ENCODE data around the gene CPNE4. TPM values are rescaled to one million over a fixed set of nuclear protein-coding genes. Genes with fewer than 3 reads are reported as not detected.
A peak's percentile ranks its signal among the peaks of the same experiment; 100 is the strongest.

CPNE4 gene
- total RNA-seq, 1 donor from 2014 or later, result 34.5 TPM

GRCh38 chr3:131821191-131821762 lies 213.5 kb downstream of the CPNE4 start:
- no peak for DNase-seq

GRCh38 chr3:131819381-131820055 lies 215.3 kb downstream of the CPNE4 start:
- no peak for DNase-seq

More at GRCh38 chr3:131821191-131821762, 213.5 kb downstream of the CPNE4 start:
- intact Hi-C loops (cut with micrococcal nuclease), result no loop called here
- no peak for ATAC-seq

GRCh38 chr3:131812433-131812832 lies 222.4 kb downstream of the CPNE4 start:
- ATAC-seq (no peak), DNase-seq (no peak)
- intact Hi-C loops (cut with micrococcal nuclease), result no loop called here

More at GRCh38 chr3:131819381-131820055, 215.3 kb downstream of the CPNE4 start:
- intact Hi-C loops (cut with micrococcal nuclease), result no loop called here
- no peak for ATAC-seq

- intact Hi-C loops (cut with micrococcal nuclease), result no loop called here
- DNase-seq (no peak), ATAC-seq (no peak)
Observed at GRCh38 chr3:131811481-131811880, 223.3 kb downstream of the CPNE4 start.

GRCh38 chr3:131807822-131808221 lies 227.0 kb downstream of the CPNE4 start:
- DNase-seq (no peak), ATAC-seq (no peak)
- intact Hi-C loops (cut with micrococcal nuclease), result no loop called here

- no peak for DNase-seq
- intact Hi-C loops (cut with micrococcal nuclease), result no loop called here
- no peak for ATAC-seq
Observed at GRCh38 chr3:131806736-131807135, 228.1 kb downstream of the CPNE4 start.

- intact Hi-C loops (cut with micrococcal nuclease), result no loop called here
- ATAC-seq, result peak; percentile 99
- DNase-seq, result peak; percentile 70
Observed at GRCh38 chr3:131804565-131805133, 230.2 kb downstream of the CPNE4 start.

- intact Hi-C loops (cut with micrococcal nuclease), result no loop called here
- ATAC-seq, result no peak
- DNase-seq, result no peak
Observed at GRCh38 chr3:131803113-131803512, 231.7 kb downstream of the CPNE4 start.

- ATAC-seq, result no peak
- no peak for DNase-seq
- intact Hi-C loops (cut with micrococcal nuclease), result no loop called here
Observed at GRCh38 chr3:131802029-131802428, 232.8 kb downstream of the CPNE4 start.

GRCh38 chr3:131801566-131801965 lies 233.2 kb downstream of the CPNE4 start:
- ATAC-seq (no peak), DNase-seq (no peak)
- intact Hi-C loops (cut with micrococcal nuclease), result no loop called here

- no peak for ATAC-seq
- intact Hi-C loops (cut with micrococcal nuclease), result loop anchor here (5.0 kb wide), 1 partner anchor 230 kb away; no protein-coding TSS in a partner anchor
- no peak for DNase-seq
Observed at GRCh38 chr3:131797776-131798175, 237.0 kb downstream of the CPNE4 start.

GRCh38 chr3:131796558-131797198 lies 238.1 kb downstream of the CPNE4 start:
- DNase-seq (no peak), ATAC-seq (no peak)
- intact Hi-C loops (cut with micrococcal nuclease), result loop anchor here (5.0 kb wide), 1 partner anchor 231 kb away; no protein-coding TSS in a partner anchor

GRCh38 chr3:131796111-131796510 lies 238.7 kb downstream of the CPNE4 start:
- intact Hi-C loops (cut with micrococcal nuclease), result loop anchor here (5.0 kb wide), 1 partner anchor 231 kb away; no protein-coding TSS in a partner anchor
- ATAC-seq, result no peak
- no peak for DNase-seq

GRCh38 chr3:131795390-131796090 lies 239.3 kb downstream of the CPNE4 start:
- intact Hi-C loops (cut with micrococcal nuclease), result loop anchor here (5.0 kb wide), 1 partner anchor 232 kb away; no protein-coding TSS in a partner anchor
- no peak for DNase-seq
- ATAC-seq, result no peak

- DNase-seq, result no peak
- ATAC-seq, result peak; percentile 86
- intact Hi-C loops (cut with micrococcal nuclease), result loop anchor here (5.0 kb wide), 1 partner anchor 232 kb away; no protein-coding TSS in a partner anchor
Observed at GRCh38 chr3:131794766-131795388, 239.9 kb downstream of the CPNE4 start.

GRCh38 chr3:131793870-131794269 lies 240.9 kb downstream of the CPNE4 start:
- DNase-seq (no peak), ATAC-seq (no peak)
- intact Hi-C loops (cut with micrococcal nuclease), result no loop called here

- no peak for DNase-seq
- ATAC-seq, result peak; percentile 96
- intact Hi-C loops (cut with micrococcal nuclease), result no loop called here
Observed at GRCh38 chr3:131789188-131789587, 245.6 kb downstream of the CPNE4 start.

- DNase-seq (no peak), ATAC-seq (no peak)
- intact Hi-C loops (cut with micrococcal nuclease), result no loop called here
Observed at GRCh38 chr3:131786386-131786785, 248.4 kb downstream of the CPNE4 start.

GRCh38 chr3:131782751-131783150 lies 252.1 kb downstream of the CPNE4 start:
- no peak for DNase-seq
- ATAC-seq, result no peak
- intact Hi-C loops (cut with micrococcal nuclease), result no loop called here

All from left ventricle myocardium superior (tissue), 1 donor.